Measurements from ENCODE around the gene BAX. TPM values are rescaled to one million over a fixed set of nuclear protein-coding genes. Genes with fewer than 3 reads are reported as not detected.
A peak's percentile ranks its signal among the peaks of the same experiment; 100 is the strongest.

Gene BAX
- total RNA-seq, 2 donors from 2014 or later = 44.6 to 53.4 TPM

GRCh38 chr19:48993175-48994034, 38.7 kb downstream of the BAX start, which contains the start of the genes GYS1 and RUVBL2:
TSS of gene GYS1 (minus strand) at chr19:48993309. CDS start at chr19:48993112, 197 bp downstream.
TSS of gene RUVBL2 (plus strand) at chr19:48993887. CDS start at chr19:48993912, 25 bp downstream.
- intact Hi-C loops (cut with DNase I) = no loop called here
- DNase-seq (ENCODE audit: low spot score) = peak; percentile 100

- intact Hi-C loops (cut with DNase I) = no loop called here
- DNase-seq (ENCODE audit: low spot score) = no peak
These were observed 39.3 kb downstream of the BAX start for GRCh38 chr19:48994035-48994386.

- intact Hi-C loops (cut with DNase I) = no loop called here
- no peak for DNase-seq (ENCODE audit: low spot score)
These were observed 43.3 kb downstream of the BAX start for GRCh38 chr19:48997972-48998371.

GRCh38 chr19:48999481-49000325, 45.0 kb downstream of the BAX start:
- DNase-seq (ENCODE audit: low spot score) = no peak
- intact Hi-C loops (cut with DNase I) = no loop called here

- intact Hi-C loops (cut with DNase I) = no loop called here
These were observed 49.5 kb downstream of the BAX start for GRCh38 chr19:49004133-49004532.

GRCh38 chr19:49004964-49005614, 50.4 kb downstream of the BAX start:
- DNase-seq (ENCODE audit: low spot score) = no peak
- intact Hi-C loops (cut with DNase I) = no loop called here

More at GRCh38 chr19:49004133-49004532, 49.5 kb downstream of the BAX start:
- no peak for DNase-seq (ENCODE audit: low spot score)

GRCh38 chr19:49006905-49007304, 52.2 kb downstream of the BAX start:
- no peak for DNase-seq (ENCODE audit: low spot score)
- intact Hi-C loops (cut with DNase I) = no loop called here

- intact Hi-C loops (cut with DNase I) = no loop called here
- DNase-seq (ENCODE audit: low spot score) = no peak
These were observed 55.2 kb downstream of the BAX start for GRCh38 chr19:49009828-49010227.

- intact Hi-C loops (cut with DNase I) = no loop called here
- DNase-seq (ENCODE audit: low spot score) = no peak
These were observed 55.8 kb downstream of the BAX start for GRCh38 chr19:49010453-49010852.

GRCh38 chr19:49011194-49011593, 56.5 kb downstream of the BAX start:
- intact Hi-C loops (cut with DNase I) = no loop called here
- DNase-seq (ENCODE audit: low spot score) = no peak

Small RNA genes lying within 50 kb of the gene (microRNA-seq; reads per million reads assigned to microRNA genes)
- 0 to 0.26 reads per million in 2 donors for gene MIR6798 (ENCODE audit: borderline microRNAs expressed in 2 of 2)

Other genes starting within 250 kb of the BAX start
- gene MAMSTR, start 235.2 kb upstream of the BAX start, total RNA-seq = 1 to 10 TPM in 1 of 2 donors, under 1 TPM in 1; 0.90 to 1.1 TPM
- gene RASIP1, start 214.3 kb upstream of the BAX start, total RNA-seq = 10 to 100 TPM; 13.8 to 19.2 TPM
- gene IZUMO1, start 208.0 kb upstream of the BAX start, total RNA-seq = under 1 TPM; 0.52 to 0.56 TPM
- 1 to 10 TPM; 1.5 to 2.1 TPM for gene FUT1, start 202.2 kb upstream of the BAX start, total RNA-seq
- gene FGF21, start 199.4 kb upstream of the BAX start, total RNA-seq = not detected
- 10 to 100 TPM; 21.7 to 24.9 TPM for gene BCAT2, start 143.8 kb upstream of the BAX start, total RNA-seq
- gene HSD17B14, start 118.4 kb upstream of the BAX start, total RNA-seq = 1 to 10 TPM; 5.6 to 6.6 TPM
- 10 to 100 TPM; 91.0 to 91.2 TPM for gene PLEKHA4, start 86.3 kb upstream of the BAX start, total RNA-seq
- 100 to 1,000 TPM in 1 of 2 donors, 10 to 100 TPM in 1; 72.8 to 172 TPM for gene PPP1R15A, start 82.5 kb upstream of the BAX start, total RNA-seq
- 1 to 10 TPM in 1 of 2 donors, under 1 TPM in 1; 0.86 to 1.9 TPM for gene TULP2, start 56.1 kb upstream of the BAX start, total RNA-seq
- gene NUCB1, start 54.6 kb upstream of the BAX start, total RNA-seq = 100 to 1,000 TPM; 219 to 282 TPM
- not detected for gene DHDH, start 21.2 kb upstream of the BAX start, total RNA-seq
- 1,000 to 10,000 TPM; 2,854 to 3,275 TPM for gene FTL, start 10.4 kb downstream of the BAX start, total RNA-seq
- gene GYS1, start 38.4 kb downstream of the BAX start, total RNA-seq = 10 to 100 TPM; 28.0 to 39.5 TPM
- gene RUVBL2, start 39.0 kb downstream of the BAX start, total RNA-seq = 10 to 100 TPM; 34.7 to 43.1 TPM
- gene LHB, start 62.2 kb downstream of the BAX start, total RNA-seq = not detected
- not detected for gene CGB3, start 69.5 kb downstream of the BAX start, total RNA-seq
- not detected for gene CGB2, start 77.0 kb downstream of the BAX start, total RNA-seq
- not detected for gene CGB1, start 82.0 kb downstream of the BAX start, total RNA-seq
- not detected for gene CGB5, start 89.0 kb downstream of the BAX start, total RNA-seq
- gene CGB8, start 94.2 kb downstream of the BAX start, total RNA-seq = not detected
- gene CGB7, start 102.9 kb downstream of the BAX start, total RNA-seq = not detected
- not detected for gene NTF4, start 109.9 kb downstream of the BAX start, total RNA-seq
- not detected for gene KCNA7, start 117.8 kb downstream of the BAX start, total RNA-seq
- 100 to 1,000 TPM; 114 to 124 TPM for gene SNRNP70, start 130.6 kb downstream of the BAX start, total RNA-seq
- gene LIN7B, start 159.5 kb downstream of the BAX start, total RNA-seq = 1 to 10 TPM; 9.0 to 9.3 TPM
- under 1 TPM in 1 of 2 donors, not detected in 1; 0.81 TPM for gene C19orf73, start 164.3 kb downstream of the BAX start, total RNA-seq
- 1 to 10 TPM; 3.6 to 4.9 TPM for gene PPFIA3, start 164.7 kb downstream of the BAX start, total RNA-seq
- 1 to 10 TPM; 1.1 to 2.4 TPM for gene HRC, start 200.5 kb downstream of the BAX start, total RNA-seq
- gene TRPM4, start 202.9 kb downstream of the BAX start, total RNA-seq = 10 to 100 TPM; 20.5 to 36.0 TPM